ENCODE results near the gene ACOXL. TPM values are rescaled to one million over a fixed set of nuclear protein-coding genes. Genes with fewer than 3 reads are reported as not detected.

The ACOXL gene
- total and polyA plus RNA-seq, 2 of the 8 experiments (the other 6 are each of a cell fraction or from before 2014, with no cell fraction given), result 11.4 to 20.6 TPM

- no peak for DNase-seq (ENCODE audit: low read depth in 1 of 2, low spot score in 2 of 2)
- H2AFZ ChIP-seq (ENCODE audit: low read length), result no peak overlapping the region
- CTCF ChIA-PET (ENCODE audit: partially characterized antibody), result interaction anchor here (0.7 to 4.7 kb wide), 2 partner anchors 10 to 12 kb away, joined by 3 to 35 read pairs; no protein-coding TSS in a partner anchor
Observed at GRCh38 chr2:110864731-110865130, 132.4 kb downstream of the ACOXL start.

More at GRCh38 chr2:110864731-110865130, 132.4 kb downstream of the ACOXL start:
- POLR2A ChIA-PET (ENCODE audit: partially characterized antibody), result no interaction called here
- no peak overlapping the region for H4K91ac ChIP-seq (replicated peaks; ENCODE audit: insufficient read length, low read length)
- no peak overlapping the region for H3K14ac ChIP-seq (ENCODE audit: insufficient read length)
- peaks cover 0 to 4% (median 1%) of the 10 kb centered on the region in 4 experiments; a peak in 2 of 8 replicates for H3K36me3 ChIP-seq (ENCODE audit: control insufficient read depth in 2 of 4, insufficient read depth in 4 of 4, low read length in 3 of 4)
- H3K79me1 ChIP-seq (ENCODE audit: low read depth, low read length), result peaks cover 2% of the 10 kb centered on the region; the same call in 1 of the 2 replicates
- H2BK5ac ChIP-seq (ENCODE audit: low read depth, low read length), result no peak overlapping the region
- H2BK12ac ChIP-seq (ENCODE audit: low read depth, low read length), result no peak overlapping the region
- no peaks in the 10 kb centered on the region for H3K9me3 ChIP-seq (ENCODE audit: insufficient read depth in 2 of 2, low read depth in 1 of 2, low read length in 1 of 2)
- no peak overlapping the region for H3K56ac ChIP-seq (replicated peaks; ENCODE audit: insufficient read length, low read depth, low read length)
- H4K5ac ChIP-seq (ENCODE audit: insufficient read length, low read depth, low read length), result no peak overlapping the region
- H3K18ac ChIP-seq (ENCODE audit: extremely low read depth, low read length), result no peak overlapping the region
- no peak overlapping the region for H2AK5ac ChIP-seq (ENCODE audit: low read depth, low read length)
- no peak overlapping the region for H3K4me3 ChIP-seq (ENCODE audit: extremely low read depth in 1 of 4, insufficient read depth in 2 of 4, low read depth in 3 of 4, low read length in 4 of 4)
- no peak overlapping the region for H3K23ac ChIP-seq (ENCODE audit: insufficient read length)
- H3K9ac ChIP-seq (replicated peaks in 1 of 4; ENCODE audit: extremely low read depth in 1 of 4, low read depth in 3 of 4, low read length in 3 of 4), result no peak overlapping the region
- H3K23me2 ChIP-seq (ENCODE audit: low read depth, low read length), result no peaks in the 10 kb centered on the region
- no peak overlapping the region for H3K27ac ChIP-seq (ENCODE audit: low read depth, low read length)
- H2BK120ac ChIP-seq (replicated peaks; ENCODE audit: low read depth, low read length), result no peak overlapping the region
- WGBS, 2 experiments (ENCODE audit: extremely low coverage in 1 of 2, insufficient coverage in 1 of 2, insufficient read length in 1 of 2, insufficient replicate concordance in 2 of 2, low coverage in 1 of 2, low lambda C conversion rate in 2 of 2, missing lambda C conversion rate in 1 of 2), result 83% methylated on average over 5 of the region's 5 CpGs; no CpG with 5 or more reads in 1 of the 2 experiments
- no peak overlapping the region for H3K4ac ChIP-seq (replicated peaks; ENCODE audit: insufficient read length, low read depth, low read length)
- no peaks in the 10 kb centered on the region for H4K20me1 ChIP-seq (replicated peaks in 1 of 2; ENCODE audit: control insufficient read depth in 1 of 2, insufficient read depth in 2 of 2, low read length in 2 of 2)
- peaks cover 0 to 11% (median 0%) of the 10 kb centered on the region in 4 experiments; a peak in 5 of 7 replicates for H3K4me1 ChIP-seq (replicated peaks in 1 of 4; ENCODE audit: control insufficient read depth in 3 of 4, insufficient read depth in 4 of 4, low read length in 3 of 4)
- no peak overlapping the region; the same call in 1 of the 2 replicates for H4K8ac ChIP-seq (ENCODE audit: extremely low read depth, insufficient read depth, low read length)
- H3K4me2 ChIP-seq (ENCODE audit: insufficient read depth in 1 of 2, low read depth in 2 of 2, low read length in 2 of 2), result no peak overlapping the region
- FAIRE-seq, result no peak
- no peaks in the 10 kb centered on the region for H3K27me3 ChIP-seq (replicated peaks in 1 of 4; ENCODE audit: control insufficient read depth in 3 of 4, extremely low read depth in 1 of 4, insufficient read depth in 3 of 4, low read length in 3 of 4)
- no peak overlapping the region for H2BK20ac ChIP-seq (ENCODE audit: low read length)
- no peak overlapping the region for H2BK15ac ChIP-seq (ENCODE audit: low read length)
- no peak for TF ChIP-seq EGR1 (IDR thresholded peaks at IDR 0.05; ENCODE audit: borderline replicate concordance, low read depth, low read length)
- TF ChIP-seq, protein P1, sequence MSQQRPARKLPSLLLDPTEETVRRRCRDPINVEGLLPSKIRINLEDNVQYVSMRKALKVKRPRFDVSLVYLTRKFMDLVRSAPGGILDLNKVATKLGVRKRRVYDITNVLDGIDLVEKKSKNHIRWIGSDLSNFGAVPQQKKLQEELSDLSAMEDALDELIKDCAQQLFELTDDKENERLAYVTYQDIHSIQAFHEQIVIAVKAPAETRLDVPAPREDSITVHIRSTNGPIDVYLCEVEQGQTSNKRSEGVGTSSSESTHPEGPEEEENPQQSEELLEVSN (IDR thresholded peaks at IDR 0.05), result no peak
- TF ChIP-seq USF2 (IDR thresholded peaks at IDR 0.05; ENCODE audit: low read length), result no peak
- no peak for TF ChIP-seq SP4 (IDR thresholded peaks at IDR 0.05; ENCODE audit: low read length)
- no peak for TF ChIP-seq TAF1 (IDR thresholded peaks at IDR 0.05; ENCODE audit: low read depth, low read length)
- TF ChIP-seq GTF2F1 (IDR thresholded peaks at IDR 0.05; ENCODE audit: borderline replicate concordance, low read depth, low read length), result no peak
- no peak for TF ChIP-seq RNF2 (IDR thresholded peaks at IDR 0.05; ENCODE audit: borderline replicate concordance, low read depth, low read length, missing control alignments, poor library complexity, severe bottlenecking)
- H3K79me2 ChIP-seq (ENCODE audit: control insufficient read depth in 1 of 2, insufficient read depth in 2 of 2, low read length in 2 of 2), result no peaks in the 10 kb centered on the region
